GM12878 (cell line): ENCODE data around the gene FYB1. TPM values are rescaled to one million over a fixed set of nuclear protein-coding genes. Genes with fewer than 3 reads are reported as not detected.

Experiments
- ATAC-seq: fragments of 200-7000 bp; cut with Tn5 transposase; 3 replicates; pipeline ENCODE4 v1.9.1; 2020; ENCODE audit warnings: mild to moderate bottlenecking, moderate library complexity
- BruUV-seq: library from RNA; stranded (reverse); fragments of 400-500 nt; replicated peaks from 2 replicates; lab custom pipeline; 2021; lab: Mats Ljungman, UMichigan
- CTCF ChIA-PET: fragments of 300-600 bp; sonication (Branson Sonifier 250); formaldehyde crosslinking; extraction: SDS; loops from one replicate; lab custom pipeline; 2021; ENCODE audit warnings: inconsistent platforms; lab: Yijun Ruan, JAX
- POLR2A ChIA-PET: fragments of 350-600 bp; formaldehyde crosslinking; extraction: SDS; loops from one replicate; lab custom pipeline; 2021; ENCODE audit warnings: inconsistent platforms; lab: Charles Lee
- RAD21 ChIA-PET: fragments of 300-600 bp; sonication (Branson Sonifier 250); formaldehyde crosslinking; loops from one replicate; lab custom pipeline; 2023; ENCODE audit warnings: antibody characterized with exemption; ENCODE audit not compliant: unreplicated experiment; lab: Charles Lee
- SMC1A ChIA-PET: fragments of 300-600 bp; sonication (Branson Sonifier 250); formaldehyde crosslinking; loops from one replicate; lab custom pipeline; 2023; ENCODE audit not compliant: unreplicated experiment, uncharacterized antibody; lab: Charles Lee
- DNase-seq: peaks from one replicate; pipeline ENCODE4 v3.0.0-alpha.2; 2011; ENCODE audit warnings: low read depth, low spot score
- FAIRE-seq: peaks from 3 replicates; lab custom pipeline; 2011; peaks lifted over from hg19 to GRCh38; lab: Jason Lieb, UNC
- H2AFZ ChIP-seq: 2 replicates; pipeline ENCODE4 v1.6.0; 2011; ENCODE audit warnings: low read depth, low read length, control low read depth; ENCODE audit not compliant: control insufficient read depth
- H3K27ac ChIP-seq: 2 replicates; pipeline ENCODE4 v1.5.1; 2011; ENCODE audit warnings: control low read depth; ENCODE audit not compliant: control insufficient read depth, insufficient read depth
- H3K27me3 ChIP-seq, 2 experiments: replicated peaks in 1 of 2; 2 replicates each; pipeline versions ENCODE4 v1.6.0 to v1.6.1; 2011; ENCODE audit warnings: low read length in 1 of 2; ENCODE audit not compliant: control insufficient read depth in 2 of 2, insufficient read depth in 2 of 2
- H3K36me3 ChIP-seq, 2 experiments: 2 replicates each; pipeline ENCODE4 v1.5.1; 2011; ENCODE audit warnings: low read length in 1 of 2; ENCODE audit not compliant: control insufficient read depth in 2 of 2, insufficient read depth in 2 of 2
- H3K4me1 ChIP-seq: 2 replicates; pipeline ENCODE4 v1.6.1; 2011; ENCODE audit warnings: mild to moderate bottlenecking, low read length, moderate library complexity, mixed read lengths; ENCODE audit not compliant: control insufficient read depth, insufficient read depth
- H3K4me2 ChIP-seq: 2 replicates; pipeline ENCODE4 v1.6.0; 2011; ENCODE audit warnings: control low read depth; ENCODE audit not compliant: control insufficient read depth, insufficient read depth
- H3K4me3 ChIP-seq: fragments of 200-600 bp; sonication (generic); 2 replicates; pipeline ENCODE4 v1.5.1; 2016
- H3K79me2 ChIP-seq: 2 replicates; pipeline ENCODE4 v1.6.0; 2011; ENCODE audit warnings: low read length; ENCODE audit not compliant: control insufficient read depth, insufficient read depth
- H3K9ac ChIP-seq: 2 replicates; pipeline ENCODE4 v1.8.0; 2011; ENCODE audit warnings: low read length, control low read depth, mixed read lengths; ENCODE audit not compliant: control insufficient read depth, insufficient read depth
- H3K9me3 ChIP-seq: replicated peaks from 3 replicates; pipeline ENCODE4 v1.5.1; 2011; ENCODE audit warnings: mild to moderate bottlenecking, low read length; ENCODE audit not compliant: control insufficient read depth, insufficient read depth
- H4K20me1 ChIP-seq: 2 replicates; pipeline ENCODE4 v1.6.0; 2011; ENCODE audit not compliant: control insufficient read depth, insufficient read depth
- CBX3 ChIP-seq: fragments of 200-600 bp; sonication (generic); IDR thresholded peaks from 2 replicates; pipeline ENCODE4 v1.6.1; 2016; ENCODE audit warnings: low read depth, borderline replicate concordance
- CREM ChIP-seq: IDR thresholded peaks from 2 replicates; pipeline ENCODE4 v1.6.1; 2014; ENCODE audit warnings: antibody characterized with exemption, low read depth
- ESRRA ChIP-seq: IDR thresholded peaks from 2 replicates; pipeline ENCODE4 v1.6.1; 2012; ENCODE audit warnings: mild to moderate bottlenecking, low read length, improper control_type of control experiment
- MTA3 ChIP-seq: IDR thresholded peaks from 2 replicates; pipeline ENCODE4 v1.6.1; 2012; ENCODE audit warnings: low read length, inconsistent platforms, borderline replicate concordance
- MYB ChIP-seq: fragments of 150-350 bp; IDR thresholded peaks from 2 replicates; pipeline ENCODE4 v1.6.1; 2014; ENCODE audit warnings: mild to moderate bottlenecking, low read depth, low read length, borderline replicate concordance
- PML ChIP-seq: IDR thresholded peaks from 2 replicates; pipeline ENCODE4 v1.6.1; 2012; ENCODE audit warnings: low read length, inconsistent platforms
- POLR2AphosphoS2 ChIP-seq: IDR thresholded peaks from 2 replicates; pipeline ENCODE4 v1.6.1; 2011; ENCODE audit warnings: low read depth, mild to moderate bottlenecking, low read length, improper control_type of control experiment, moderate library complexity
- SREBF1 ChIP-seq: IDR thresholded peaks from 2 replicates; pipeline ENCODE4 v1.6.1; 2012; ENCODE audit warnings: mild to moderate bottlenecking, low read length
- SREBF2 ChIP-seq: IDR thresholded peaks from 2 replicates; pipeline ENCODE4 v1.6.1; 2012; ENCODE audit warnings: mild to moderate bottlenecking, low read length
- ZNF207 ChIP-seq: fragments of 450-650 bp; IDR thresholded peaks from 2 replicates; pipeline ENCODE4 v1.6.1; 2014; ENCODE audit warnings: antibody characterized with exemption, mild to moderate bottlenecking, borderline replicate concordance
- ZNF622 ChIP-seq: fragments of 450-650 bp; IDR thresholded peaks from 2 replicates; pipeline ENCODE4 v1.6.1; 2017; ENCODE audit warnings: mild to moderate bottlenecking, inconsistent platforms
- WGBS: methylation state at CpG from one replicate; pipeline ENCODE4 v1.1.6; 2016; ENCODE audit warnings: low lambda C conversion rate; ENCODE audit not compliant: insufficient replicate concordance, insufficient coverage; ENCODE audit errors: missing lambda C conversion rate; 5-methylcytosine and 5-hydroxymethylcytosine counted together
- in situ Hi-C: fragments of 300-500 bp; cut with MboI; formaldehyde crosslinking; loops from 9 replicates; pipeline ENCODE4 v1.14.3; 2018; ENCODE audit warnings: mixed read lengths
- intact Hi-C: fragments of 100-400 bp; cut with micrococcal nuclease; formaldehyde crosslinking; loops from one replicate; pipeline ENCODE4 v1.14.2; 2022; ENCODE audit not compliant: unreplicated experiment
- polyA plus RNA-seq, 11 experiments: library from polyadenylated mRNA; depleted of rRNA in 4 of 11; unstranded in 6 of 11; stranded (reverse) in 5 of 11; fragments of >200 nt; fragmentation: Nextera tagmentation in 4 of 11; fragmentation: Illumina TruSeq in 1 of 11; extraction: Ambion mirVana in 4 of 11; extraction: Trizol in 1 of 11; gene quantifications; 1 replicate in 1 of 11; 2 replicates in 10 of 11; pipeline versions ENCODE4 v1.2.1 to v1.2.3, GENCODE V29; 2011 to 2016; ENCODE audit warnings: inconsistent platforms in 2 of 11, missing spikeins in 2 of 11, low read depth in 1 of 11
- total RNA-seq, 4 experiments: library from RNA; depleted of rRNA in 3 of 4; stranded (reverse); fragments of >200 nt in 3 of 4; fragmentation: Illumina TruSeq in 1 of 4; extraction: Trizol in 1 of 4; gene quantifications; 2 replicates each; pipeline versions ENCODE4 v1.2.1 to v1.2.3, GENCODE V29; 2013 to 2021
- TF ChIP-seq, protein P1 (sequence below): IDR thresholded peaks from 2 replicates; pipeline ENCODE4 v1.6.1; 2012; ENCODE audit warnings: improper control_type of control experiment, low read depth, low read length; ENCODE audit not compliant: insufficient replicate concordance
- TF ChIP-seq, protein P2 (sequence below): fragments of 450-650 bp; IDR thresholded peaks from 2 replicates; pipeline ENCODE4 v1.6.1; 2018; ENCODE audit warnings: borderline replicate concordance, mild to moderate bottlenecking; ENCODE audit not compliant: partially characterized antibody

The FYB1 gene
- total and polyA plus RNA-seq, 10 of the 15 experiments (the other 5 are each of a cell fraction or from before 2014, with no cell fraction given): 0.06 to 4.3 (median 0.25) TPM; not detected in 2

DNA sequence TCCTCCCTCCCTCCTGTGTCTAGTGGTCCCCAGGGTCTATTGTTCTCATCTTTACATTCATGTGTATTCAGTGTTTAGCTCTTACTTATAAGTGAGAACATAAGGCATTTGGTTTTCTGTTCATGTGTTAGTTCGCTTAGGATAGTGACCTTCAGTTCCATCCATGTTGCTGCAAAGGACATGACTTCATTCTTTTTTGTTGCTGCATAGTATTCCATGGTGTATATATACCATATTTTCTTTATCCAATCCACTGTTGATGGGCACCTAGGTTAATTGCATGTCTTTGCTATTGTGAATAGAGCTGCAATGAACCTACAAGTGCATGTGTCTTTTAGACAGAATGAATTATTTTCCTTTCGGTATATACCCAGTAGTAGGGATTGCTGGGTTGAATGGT is 46.8 kb downstream of the FYB1 start:
- ChIA-PET SMC1A (interaction anchor here (0.6 kb wide), 1 partner anchor 26 kb away, joined by 3 read pairs; no protein-coding TSS in a partner anchor), POLR2A (no interaction called here), CTCF (interaction anchor here (0.6 kb wide), 1 partner anchor 11 kb away, joined by 3 read pairs; no protein-coding TSS in a partner anchor), RAD21 (no interaction called here)
- no peak for ATAC-seq
- Histone ChIP-seq H3K79me2 (no peaks in the 10 kb centered on the region), H3K4me1 (peaks cover 4% of the 10 kb centered on the region), H3K36me3 (no peaks in the 10 kb centered on the region), H3K9ac (no peak overlapping the region), H2AFZ (no peak overlapping the region), H3K27me3 (no peaks in the 10 kb centered on the region), H3K4me3 (no peak overlapping the region), H3K4me2 (no peak overlapping the region), H3K27ac (no peak overlapping the region), H4K20me1 (no peaks in the 10 kb centered on the region), H3K9me3 (no peaks in the 10 kb centered on the region; the same call in 1 of the 3 replicates)
- in situ Hi-C loops (no loop called here), intact Hi-C loops (no loop called here)
- TF ChIP-seq POLR2AphosphoS2 (no peak), SREBF1 (no peak), MTA3 (no peak), MYB (no peak), PML (no peak), ESRRA (no peak), ZNF207 (no peak), CBX3 (no peak), SREBF2 (no peak), ZNF622 (no peak), CREM (no peak)
- TF ChIP-seq, protein P1, sequence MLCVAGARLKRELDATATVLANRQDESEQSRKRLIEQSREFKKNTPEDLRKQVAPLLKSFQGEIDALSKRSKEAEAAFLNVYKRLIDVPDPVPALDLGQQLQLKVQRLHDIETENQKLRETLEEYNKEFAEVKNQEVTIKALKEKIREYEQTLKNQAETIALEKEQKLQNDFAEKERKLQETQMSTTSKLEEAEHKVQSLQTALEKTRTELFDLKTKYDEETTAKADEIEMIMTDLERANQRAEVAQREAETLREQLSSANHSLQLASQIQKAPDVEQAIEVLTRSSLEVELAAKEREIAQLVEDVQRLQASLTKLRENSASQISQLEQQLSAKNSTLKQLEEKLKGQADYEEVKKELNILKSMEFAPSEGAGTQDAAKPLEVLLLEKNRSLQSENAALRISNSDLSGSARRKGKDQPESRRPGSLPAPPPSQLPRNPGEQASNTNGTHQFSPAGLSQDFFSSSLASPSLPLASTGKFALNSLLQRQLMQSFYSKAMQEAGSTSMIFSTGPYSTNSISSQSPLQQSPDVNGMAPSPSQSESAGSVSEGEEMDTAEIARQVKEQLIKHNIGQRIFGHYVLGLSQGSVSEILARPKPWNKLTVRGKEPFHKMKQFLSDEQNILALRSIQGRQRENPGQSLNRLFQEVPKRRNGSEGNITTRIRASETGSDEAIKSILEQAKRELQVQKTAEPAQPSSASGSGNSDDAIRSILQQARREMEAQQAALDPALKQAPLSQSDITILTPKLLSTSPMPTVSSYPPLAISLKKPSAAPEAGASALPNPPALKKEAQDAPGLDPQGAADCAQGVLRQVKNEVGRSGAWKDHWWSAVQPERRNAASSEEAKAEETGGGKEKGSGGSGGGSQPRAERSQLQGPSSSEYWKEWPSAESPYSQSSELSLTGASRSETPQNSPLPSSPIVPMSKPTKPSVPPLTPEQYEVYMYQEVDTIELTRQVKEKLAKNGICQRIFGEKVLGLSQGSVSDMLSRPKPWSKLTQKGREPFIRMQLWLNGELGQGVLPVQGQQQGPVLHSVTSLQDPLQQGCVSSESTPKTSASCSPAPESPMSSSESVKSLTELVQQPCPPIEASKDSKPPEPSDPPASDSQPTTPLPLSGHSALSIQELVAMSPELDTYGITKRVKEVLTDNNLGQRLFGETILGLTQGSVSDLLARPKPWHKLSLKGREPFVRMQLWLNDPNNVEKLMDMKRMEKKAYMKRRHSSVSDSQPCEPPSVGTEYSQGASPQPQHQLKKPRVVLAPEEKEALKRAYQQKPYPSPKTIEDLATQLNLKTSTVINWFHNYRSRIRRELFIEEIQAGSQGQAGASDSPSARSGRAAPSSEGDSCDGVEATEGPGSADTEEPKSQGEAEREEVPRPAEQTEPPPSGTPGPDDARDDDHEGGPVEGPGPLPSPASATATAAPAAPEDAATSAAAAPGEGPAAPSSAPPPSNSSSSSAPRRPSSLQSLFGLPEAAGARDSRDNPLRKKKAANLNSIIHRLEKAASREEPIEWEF: no peak
- TF ChIP-seq, protein P2, sequence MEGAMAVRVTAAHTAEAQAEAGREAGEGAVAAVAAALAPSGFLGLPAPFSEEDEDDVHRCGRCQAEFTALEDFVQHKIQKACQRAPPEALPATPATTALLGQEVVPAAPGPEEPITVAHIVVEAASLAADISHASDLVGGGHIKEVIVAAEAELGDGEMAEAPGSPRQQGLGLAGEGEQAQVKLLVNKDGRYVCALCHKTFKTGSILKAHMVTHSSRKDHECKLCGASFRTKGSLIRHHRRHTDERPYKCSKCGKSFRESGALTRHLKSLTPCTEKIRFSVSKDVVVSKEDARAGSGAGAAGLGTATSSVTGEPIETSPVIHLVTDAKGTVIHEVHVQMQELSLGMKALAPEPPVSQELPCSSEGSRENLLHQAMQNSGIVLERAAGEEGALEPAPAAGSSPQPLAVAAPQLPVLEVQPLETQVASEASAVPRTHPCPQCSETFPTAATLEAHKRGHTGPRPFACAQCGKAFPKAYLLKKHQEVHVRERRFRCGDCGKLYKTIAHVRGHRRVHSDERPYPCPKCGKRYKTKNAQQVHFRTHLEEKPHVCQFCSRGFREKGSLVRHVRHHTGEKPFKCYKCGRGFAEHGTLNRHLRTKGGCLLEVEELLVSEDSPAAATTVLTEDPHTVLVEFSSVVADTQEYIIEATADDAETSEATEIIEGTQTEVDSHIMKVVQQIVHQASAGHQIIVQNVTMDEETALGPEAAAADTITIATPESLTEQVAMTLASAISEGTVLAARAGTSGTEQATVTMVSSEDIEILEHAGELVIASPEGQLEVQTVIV: no peak
- DNase-seq: no peak
- FAIRE-seq: no peak
- 50% methylated on average over 2 of the region's 2 CpGs for WGBS
- no TSS peak for BruUV-seq
